ENCODE data around the gene ADK.

GRCh38 chr10:74381291-74381853 lies 230.4 kb downstream of the ADK start:
- no peak for TF ChIP-seq CTCF (IDR thresholded peaks at IDR 0.05)
- TF ChIP-seq EP300 (IDR thresholded peaks at IDR 0.05): no peak

Data from gastroesophageal sphincter (tissue), 3 donors.